Liver (tissue), 9 donors: Measurements from ENCODE around the gene NPPA. TPM values are rescaled to one million over a fixed set of nuclear protein-coding genes. Genes with fewer than 3 reads are reported as not detected.

Source experiments
- DNase-seq: peaks from one replicate; pipeline ENCODE4 v3.0.0-alpha.2; 2017; ENCODE audit warnings: low spot score
- H3K27ac ChIP-seq, 2 donors: one replicate each; pipeline ENCODE4 v1.7.0; 2013; ENCODE audit warnings: inconsistent platforms in 2 of 2, low read length in 2 of 2, control low read depth in 1 of 2, low read depth in 1 of 2, mild to moderate bottlenecking in 1 of 2
- H3K27me3 ChIP-seq, 4 donors: one replicate each; pipeline versions ENCODE4 v1.6.1 to v1.7.0; 2013; ENCODE audit warnings: low read length in 3 of 4, inconsistent platforms in 1 of 4, mild to moderate bottlenecking in 1 of 4, moderate library complexity in 1 of 4; ENCODE audit not compliant: control insufficient read depth in 4 of 4, insufficient read depth in 4 of 4
- H3K36me3 ChIP-seq, 4 donors: one replicate each; pipeline versions ENCODE4 v1.6.1 to v1.7.0; 2013; ENCODE audit warnings: low read length in 3 of 4, mild to moderate bottlenecking in 3 of 4, low read depth in 1 of 4, moderate library complexity in 1 of 4; ENCODE audit not compliant: control insufficient read depth in 4 of 4, insufficient read depth in 3 of 4
- H3K4me1 ChIP-seq, 4 donors: one replicate each; pipeline versions ENCODE4 v1.6.1 to v1.7.0; 2013; ENCODE audit warnings: low read length in 3 of 4, mild to moderate bottlenecking in 3 of 4, moderate library complexity in 1 of 4; ENCODE audit not compliant: control insufficient read depth in 4 of 4, insufficient read depth in 4 of 4
- H3K4me3 ChIP-seq, 3 donors: one replicate each; pipeline versions ENCODE4 v1.6.1 to v1.7.0; 2013; ENCODE audit warnings: low read length in 3 of 3, control low read depth in 1 of 3, low read depth in 1 of 3, mild to moderate bottlenecking in 1 of 3
- H3K9ac ChIP-seq, 2 donors: one replicate each; pipeline ENCODE4 v1.7.0; 2013; ENCODE audit warnings: low read length in 2 of 2, mild to moderate bottlenecking in 2 of 2, moderate library complexity in 2 of 2, control low read depth in 1 of 2, low read depth in 1 of 2
- H3K9me3 ChIP-seq, 4 donors: one replicate each; pipeline versions ENCODE4 v1.6.1 to v1.7.0; 2013; ENCODE audit warnings: low read length in 3 of 4; ENCODE audit not compliant: control insufficient read depth in 4 of 4
- EGR1 ChIP-seq, 2 donors: IDR thresholded peaks; 2 replicates each; pipeline ENCODE4 v1.6.1; 2016 to 2018; ENCODE audit warnings: antibody characterized with exemption in 2 of 2, low read depth in 2 of 2
- FOXA1 ChIP-seq: IDR thresholded peaks from 2 replicates; pipeline ENCODE4 v1.6.1; 2016; ENCODE audit warnings: antibody characterized with exemption
- FOXA2 ChIP-seq: IDR thresholded peaks from 2 replicates; pipeline ENCODE4 v1.6.1; 2016; ENCODE audit warnings: antibody characterized with exemption
- GABPA ChIP-seq, 2 donors: IDR thresholded peaks in 1 of 2; conservative IDR thresholded peaks in 1 of 2; 2 replicates each; pipeline ENCODE4 v1.6.1; 2016; ENCODE audit warnings: antibody characterized with exemption in 2 of 2, mild to moderate bottlenecking in 1 of 2, moderate library complexity in 1 of 2
- HNF4A ChIP-seq, 2 donors: conservative IDR thresholded peaks; 2 replicates each; pipeline ENCODE4 v1.6.1; 2016; ENCODE audit warnings: antibody characterized with exemption in 2 of 2, mild to moderate bottlenecking in 2 of 2
- HNF4G ChIP-seq: IDR thresholded peaks from 2 replicates; pipeline ENCODE4 v1.6.1; 2016; ENCODE audit warnings: antibody characterized with exemption
- JUND ChIP-seq, 2 donors: IDR thresholded peaks; 2 replicates each; pipeline ENCODE4 v1.6.1; 2016; ENCODE audit warnings: antibody characterized with exemption in 2 of 2
- NR2F2 ChIP-seq: IDR thresholded peaks from 2 replicates; pipeline ENCODE4 v1.6.1; 2016; ENCODE audit warnings: antibody characterized with exemption
- RAD21 ChIP-seq, 2 donors: IDR thresholded peaks; 2 replicates each; pipeline ENCODE4 v1.6.1; 2016; ENCODE audit warnings: antibody characterized with exemption in 2 of 2, mild to moderate bottlenecking in 2 of 2
- RXRA ChIP-seq, 2 donors: IDR thresholded peaks; 2 replicates each; pipeline ENCODE4 v1.6.1; 2017 to 2018; ENCODE audit warnings: antibody characterized with exemption in 2 of 2, mild to moderate bottlenecking in 1 of 2
- SP1 ChIP-seq: IDR thresholded peaks from 2 replicates; pipeline ENCODE4 v1.6.1; 2018; ENCODE audit warnings: antibody characterized with exemption, mild to moderate bottlenecking
- TAF1 ChIP-seq: conservative IDR thresholded peaks from 2 replicates; pipeline ENCODE4 v1.6.1; 2016; ENCODE audit warnings: antibody characterized with exemption, mild to moderate bottlenecking
- YY1 ChIP-seq: IDR thresholded peaks from 2 replicates; pipeline ENCODE4 v1.6.1; 2016; ENCODE audit warnings: antibody characterized with exemption, mild to moderate bottlenecking
- WGBS: extraction: QIAGEN DNeasy Blood & Tissue Kit; methylation state at CpG from one replicate; pipeline ENCODE4 v1.1.7; 2013; 5-methylcytosine and 5-hydroxymethylcytosine counted together
- polyA plus RNA-seq, 2 donors: library from polyadenylated mRNA; stranded (reverse) in 1 of 2; unstranded in 1 of 2; fragments of 200-250 nt in 1 of 2; fragments of >200 nt in 1 of 2; fragmentation: Nextera tagmentation in 1 of 2; extraction: Ambion mirVana in 1 of 2; gene quantifications; one replicate each; pipeline versions ENCODE4 v1.2.1 to v1.2.3, GENCODE V29; 2013 to 2015
- total RNA-seq, 2 donors: library from RNA; depleted of rRNA; stranded (reverse); fragments of >200 nt; gene quantifications; one replicate each; pipeline ENCODE4 v1.2.3, GENCODE V29; 2014
- TF ChIP-seq, protein P1 (sequence below): IDR thresholded peaks from 2 replicates; pipeline ENCODE4 v1.6.1; 2016; ENCODE audit warnings: antibody characterized with exemption
- TF ChIP-seq, protein P2 (sequence below): IDR thresholded peaks from 2 replicates; pipeline ENCODE4 v1.6.1; 2016; ENCODE audit warnings: antibody characterized with exemption
- TF ChIP-seq, protein P3 (sequence below): IDR thresholded peaks from 2 replicates; pipeline ENCODE4 v1.6.1; 2016; ENCODE audit warnings: antibody characterized with exemption
- TF ChIP-seq, protein P4 (sequence below): fragments of 150-350 bp; IDR thresholded peaks from 2 replicates; pipeline ENCODE4 v1.5.1; 2017; ENCODE audit warnings: improper control_type of control experiment, low read depth, low read length; ENCODE audit not compliant: missing input control
- donor health status: healthy.
- donor health status: healthy.
- donor health status: healthy.
- donor health status: healthy.
- donor health status: healthy.

NPPA gene
- total and polyA plus RNA-seq, 4 donors, result 0.12 TPM; not detected in 3

DNA sequence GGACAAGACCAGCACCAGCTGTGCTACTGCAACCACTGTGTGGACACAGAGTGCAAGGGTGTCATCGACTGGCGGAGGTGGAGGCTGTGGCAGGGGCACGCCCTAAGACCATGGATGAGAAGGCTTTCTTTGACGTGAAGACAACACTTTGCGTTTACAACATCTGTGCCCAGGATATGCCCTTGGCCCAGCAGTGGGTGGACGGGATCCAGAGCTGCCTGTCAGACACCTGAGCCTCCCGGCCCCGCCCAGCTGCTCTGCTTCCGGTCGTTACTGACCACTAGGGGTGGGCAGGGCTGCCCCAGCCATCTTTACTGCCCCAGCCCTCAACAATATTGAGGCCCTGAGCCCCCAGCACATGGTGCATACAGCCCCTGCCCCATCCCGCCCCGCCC, 32.6 kb upstream of the NPPA start:
- DNase-seq, result no peak
- no peak for TF ChIP-seq FOXA2
- no peak for TF ChIP-seq GABPA (IDR thresholded peaks at IDR 0.05 in 1 of 2, conservative IDR thresholded peaks at IDR 0.05 in 1 of 2)
- TF ChIP-seq, protein P1, sequence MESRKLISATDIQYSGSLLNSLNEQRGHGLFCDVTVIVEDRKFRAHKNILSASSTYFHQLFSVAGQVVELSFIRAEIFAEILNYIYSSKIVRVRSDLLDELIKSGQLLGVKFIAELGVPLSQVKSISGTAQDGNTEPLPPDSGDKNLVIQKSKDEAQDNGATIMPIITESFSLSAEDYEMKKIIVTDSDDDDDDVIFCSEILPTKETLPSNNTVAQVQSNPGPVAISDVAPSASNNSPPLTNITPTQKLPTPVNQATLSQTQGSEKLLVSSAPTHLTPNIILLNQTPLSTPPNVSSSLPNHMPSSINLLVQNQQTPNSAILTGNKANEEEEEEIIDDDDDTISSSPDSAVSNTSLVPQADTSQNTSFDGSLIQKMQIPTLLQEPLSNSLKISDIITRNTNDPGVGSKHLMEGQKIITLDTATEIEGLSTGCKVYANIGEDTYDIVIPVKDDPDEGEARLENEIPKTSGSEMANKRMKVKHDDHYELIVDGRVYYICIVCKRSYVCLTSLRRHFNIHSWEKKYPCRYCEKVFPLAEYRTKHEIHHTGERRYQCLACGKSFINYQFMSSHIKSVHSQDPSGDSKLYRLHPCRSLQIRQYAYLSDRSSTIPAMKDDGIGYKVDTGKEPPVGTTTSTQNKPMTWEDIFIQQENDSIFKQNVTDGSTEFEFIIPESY, result no peak
- TF ChIP-seq RXRA (IDR thresholded peaks at IDR 0.05), result no peak
- TF ChIP-seq FOXA1, result no peak
- TF ChIP-seq, protein P2, sequence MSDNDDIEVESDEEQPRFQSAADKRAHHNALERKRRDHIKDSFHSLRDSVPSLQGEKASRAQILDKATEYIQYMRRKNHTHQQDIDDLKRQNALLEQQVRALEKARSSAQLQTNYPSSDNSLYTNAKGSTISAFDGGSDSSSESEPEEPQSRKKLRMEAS, result no peak
- no peak for TF ChIP-seq EGR1 (IDR thresholded peaks at IDR 0.05; ENCODE audit: low read depth in 2 of 2)
- no peak for TF ChIP-seq RAD21 (IDR thresholded peaks at IDR 0.05)
- TF ChIP-seq, protein P3, sequence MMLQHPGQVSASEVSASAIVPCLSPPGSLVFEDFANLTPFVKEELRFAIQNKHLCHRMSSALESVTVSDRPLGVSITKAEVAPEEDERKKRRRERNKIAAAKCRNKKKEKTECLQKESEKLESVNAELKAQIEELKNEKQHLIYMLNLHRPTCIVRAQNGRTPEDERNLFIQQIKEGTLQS, result no peak
- TF ChIP-seq YY1, result no peak
- no peak for TF ChIP-seq TAF1
- TF ChIP-seq, protein P4, sequence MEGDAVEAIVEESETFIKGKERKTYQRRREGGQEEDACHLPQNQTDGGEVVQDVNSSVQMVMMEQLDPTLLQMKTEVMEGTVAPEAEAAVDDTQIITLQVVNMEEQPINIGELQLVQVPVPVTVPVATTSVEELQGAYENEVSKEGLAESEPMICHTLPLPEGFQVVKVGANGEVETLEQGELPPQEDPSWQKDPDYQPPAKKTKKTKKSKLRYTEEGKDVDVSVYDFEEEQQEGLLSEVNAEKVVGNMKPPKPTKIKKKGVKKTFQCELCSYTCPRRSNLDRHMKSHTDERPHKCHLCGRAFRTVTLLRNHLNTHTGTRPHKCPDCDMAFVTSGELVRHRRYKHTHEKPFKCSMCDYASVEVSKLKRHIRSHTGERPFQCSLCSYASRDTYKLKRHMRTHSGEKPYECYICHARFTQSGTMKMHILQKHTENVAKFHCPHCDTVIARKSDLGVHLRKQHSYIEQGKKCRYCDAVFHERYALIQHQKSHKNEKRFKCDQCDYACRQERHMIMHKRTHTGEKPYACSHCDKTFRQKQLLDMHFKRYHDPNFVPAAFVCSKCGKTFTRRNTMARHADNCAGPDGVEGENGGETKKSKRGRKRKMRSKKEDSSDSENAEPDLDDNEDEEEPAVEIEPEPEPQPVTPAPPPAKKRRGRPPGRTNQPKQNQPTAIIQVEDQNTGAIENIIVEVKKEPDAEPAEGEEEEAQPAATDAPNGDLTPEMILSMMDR, result no peak
- no peak for TF ChIP-seq NR2F2
- TF ChIP-seq SP1, result no peak
- TF ChIP-seq HNF4G, result no peak
- TF ChIP-seq HNF4A (conservative IDR thresholded peaks at IDR 0.05), result no peak
- no peak for TF ChIP-seq JUND (IDR thresholded peaks at IDR 0.05)
- Histone ChIP-seq H3K4me1 (peaks cover 0 to 3% (median 0%) of the 10 kb centered on the region in 4 donors), H3K36me3 (no peaks in the 10 kb centered on the region), H3K9ac (no peak overlapping the region), H3K9me3 (no peaks in the 10 kb centered on the region), H3K27me3 (no peaks in the 10 kb centered on the region), H3K27ac (no peak overlapping the region), H3K4me3 (no peak overlapping the region)
- 75% methylated on average over 12 of the region's 12 CpGs for WGBS

DNA sequence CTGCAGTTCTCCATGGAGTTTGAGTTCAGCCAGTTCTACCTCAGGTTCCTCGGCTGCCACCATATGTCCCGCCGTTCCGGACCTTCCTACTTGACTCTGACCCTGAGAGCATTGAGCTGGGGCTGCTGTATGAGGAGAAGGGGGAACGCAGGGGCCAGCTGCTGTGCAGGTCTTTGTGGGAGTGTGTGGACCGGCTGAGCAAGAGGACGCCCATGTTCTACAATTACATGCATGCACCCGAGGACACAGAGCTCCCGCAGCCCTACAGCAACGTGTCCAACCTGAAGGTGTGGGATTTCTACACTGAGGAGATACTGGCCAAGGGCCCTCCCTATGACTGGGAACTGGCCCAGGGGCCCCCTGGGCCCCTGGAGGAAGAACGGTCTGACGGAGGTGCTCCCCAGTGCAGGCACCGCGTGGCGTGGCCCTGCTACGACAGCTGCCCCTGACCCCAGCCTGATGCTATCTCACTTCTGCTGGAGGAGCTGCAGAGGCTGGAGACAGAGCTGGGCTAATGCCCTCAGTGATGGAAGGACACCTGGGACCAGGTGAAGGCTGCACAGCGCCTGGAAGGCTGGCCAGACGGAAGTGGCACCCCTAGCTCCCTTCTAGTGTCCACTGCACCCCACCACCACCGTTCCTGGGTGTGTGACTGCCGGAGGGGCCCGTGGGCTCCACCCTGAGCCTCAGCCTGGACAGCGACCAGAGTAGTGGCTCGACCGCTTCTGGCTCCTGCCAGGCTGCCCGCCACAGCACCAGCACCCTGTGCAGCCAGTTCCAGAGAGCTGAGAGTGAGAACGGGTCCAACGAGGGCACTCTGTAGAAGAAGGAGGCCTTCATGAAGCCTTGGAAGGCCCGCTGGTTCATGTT, 32.0 kb upstream of the NPPA start:
- no peak for TF ChIP-seq SP1
- TF ChIP-seq, protein P2, result no peak
- H3K4me1 ChIP-seq, result peaks cover 0 to 3% (median 0%) of the 10 kb centered on the region in 4 donors
- H3K4me3 ChIP-seq, result no peak overlapping the region
- no peaks in the 10 kb centered on the region for H3K9me3 ChIP-seq
- WGBS, result 90% methylated on average over 28 of the region's 28 CpGs
- no peaks in the 10 kb centered on the region for H3K27me3 ChIP-seq
- H3K27ac ChIP-seq, result no peak overlapping the region
- no peak overlapping the region for H3K9ac ChIP-seq
- DNase-seq, result no peak
- no peaks in the 10 kb centered on the region for H3K36me3 ChIP-seq
